ENCODE measurements around the gene AQR.

DNA sequence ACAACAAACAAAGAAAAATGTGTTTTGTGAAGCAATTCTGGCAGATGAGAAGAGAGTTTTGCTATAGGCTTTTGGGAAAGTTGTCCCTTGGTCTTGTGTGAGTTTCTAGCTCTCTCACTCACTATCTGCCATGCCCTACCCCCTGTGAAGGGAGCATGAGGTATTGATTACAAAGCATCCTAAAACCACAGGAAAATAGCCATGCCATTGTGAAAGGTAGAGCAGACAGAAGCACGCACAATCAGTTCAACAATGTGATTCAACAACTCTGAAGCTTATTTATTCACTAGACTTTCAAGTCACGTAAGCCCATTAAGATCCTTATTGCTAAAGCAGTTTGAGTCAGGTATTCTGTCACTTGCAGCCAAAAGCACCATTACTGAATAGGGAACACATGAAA is 6.5 kb upstream of the AQR start:
- TF ChIP-seq, protein P1, sequence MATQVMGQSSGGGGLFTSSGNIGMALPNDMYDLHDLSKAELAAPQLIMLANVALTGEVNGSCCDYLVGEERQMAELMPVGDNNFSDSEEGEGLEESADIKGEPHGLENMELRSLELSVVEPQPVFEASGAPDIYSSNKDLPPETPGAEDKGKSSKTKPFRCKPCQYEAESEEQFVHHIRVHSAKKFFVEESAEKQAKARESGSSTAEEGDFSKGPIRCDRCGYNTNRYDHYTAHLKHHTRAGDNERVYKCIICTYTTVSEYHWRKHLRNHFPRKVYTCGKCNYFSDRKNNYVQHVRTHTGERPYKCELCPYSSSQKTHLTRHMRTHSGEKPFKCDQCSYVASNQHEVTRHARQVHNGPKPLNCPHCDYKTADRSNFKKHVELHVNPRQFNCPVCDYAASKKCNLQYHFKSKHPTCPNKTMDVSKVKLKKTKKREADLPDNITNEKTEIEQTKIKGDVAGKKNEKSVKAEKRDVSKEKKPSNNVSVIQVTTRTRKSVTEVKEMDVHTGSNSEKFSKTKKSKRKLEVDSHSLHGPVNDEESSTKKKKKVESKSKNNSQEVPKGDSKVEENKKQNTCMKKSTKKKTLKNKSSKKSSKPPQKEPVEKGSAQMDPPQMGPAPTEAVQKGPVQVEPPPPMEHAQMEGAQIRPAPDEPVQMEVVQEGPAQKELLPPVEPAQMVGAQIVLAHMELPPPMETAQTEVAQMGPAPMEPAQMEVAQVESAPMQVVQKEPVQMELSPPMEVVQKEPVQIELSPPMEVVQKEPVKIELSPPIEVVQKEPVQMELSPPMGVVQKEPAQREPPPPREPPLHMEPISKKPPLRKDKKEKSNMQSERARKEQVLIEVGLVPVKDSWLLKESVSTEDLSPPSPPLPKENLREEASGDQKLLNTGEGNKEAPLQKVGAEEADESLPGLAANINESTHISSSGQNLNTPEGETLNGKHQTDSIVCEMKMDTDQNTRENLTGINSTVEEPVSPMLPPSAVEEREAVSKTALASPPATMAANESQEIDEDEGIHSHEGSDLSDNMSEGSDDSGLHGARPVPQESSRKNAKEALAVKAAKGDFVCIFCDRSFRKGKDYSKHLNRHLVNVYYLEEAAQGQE (IDR thresholded peaks at IDR 0.05; ENCODE audit: insufficient read depth in 1 of 2, low read depth in 2 of 2, low read length in 2 of 2), result no peak
- TF ChIP-seq POLR2AphosphoS5 (IDR thresholded peaks at IDR 0.05; ENCODE audit: low read depth, low read length) (no peak), SIN3A (IDR thresholded peaks at IDR 0.05; ENCODE audit: borderline replicate concordance, insufficient read depth, low read length) (no peak)

Data from PFSK-1 (cell line).